HEK293T (cell line): ENCODE results near the gene RNGTT.
A peak's percentile ranks its signal among the peaks of the same experiment; 100 is the strongest.
"Not testable (repeated sequence)": the region's sequence is repeated elsewhere in the genome, so short reads cannot be mapped to it uniquely, and the experiment has no call there.

Source experiments
- CTCF ChIA-PET: fragments of 350-600 bp; formaldehyde crosslinking; extraction: SDS; loops from one replicate; lab custom pipeline; 2021; ENCODE audit warnings: antibody characterized with exemption, inconsistent platforms; lab: Yijun Ruan, JAX
- POLR2A ChIA-PET: fragments of 350-600 bp; formaldehyde crosslinking; extraction: SDS; loops from one replicate; lab custom pipeline; 2020; ENCODE audit warnings: antibody characterized with exemption, inconsistent platforms; lab: Yijun Ruan, JAX
- DNase-seq: peaks from one replicate; pipeline ENCODE4 v3.0.0; 2012; ENCODE audit warnings: mixed read lengths; ENCODE audit errors: extremely low spot score
- ARNT ChIP-seq: fragments of 450-650 bp; IDR thresholded peaks from 2 replicates; pipeline ENCODE4 v1.6.1; 2017; ENCODE audit warnings: mild to moderate bottlenecking
- BHLHE40 ChIP-seq: fragments of 450-650 bp; IDR thresholded peaks from 2 replicates; pipeline ENCODE4 v1.6.1; 2016; ENCODE audit warnings: mild to moderate bottlenecking, moderate library complexity, borderline replicate concordance
- CTBP1 ChIP-seq: fragments of 450-650 bp; IDR thresholded peaks from 2 replicates; pipeline ENCODE4 v1.6.1; 2016; ENCODE audit warnings: borderline replicate concordance
- ELF4 ChIP-seq: fragments of 450-650 bp; IDR thresholded peaks from 2 replicates; pipeline ENCODE4 v1.6.1; 2017; ENCODE audit warnings: antibody characterized with exemption
- FOXA1 ChIP-seq: fragments of 450-650 bp; IDR thresholded peaks from 2 replicates; pipeline ENCODE4 v1.6.1; 2016; ENCODE audit warnings: mild to moderate bottlenecking
- FOXK2 ChIP-seq: fragments of 450-650 bp; IDR thresholded peaks from 2 replicates; pipeline ENCODE4 v1.6.1; 2016; ENCODE audit warnings: mild to moderate bottlenecking
- FOXM1 ChIP-seq: fragments of 450-650 bp; IDR thresholded peaks from 2 replicates; pipeline ENCODE4 v1.6.1; 2017; ENCODE audit warnings: mild to moderate bottlenecking, borderline replicate concordance
- HDGF ChIP-seq: fragments of 450-650 bp; IDR thresholded peaks from 2 replicates; pipeline ENCODE4 v1.6.1; 2017; ENCODE audit warnings: antibody characterized with exemption, borderline replicate concordance
- L3MBTL2 ChIP-seq: fragments of 450-650 bp; conservative IDR thresholded peaks from 2 replicates; pipeline ENCODE4 v1.6.1; 2016; ENCODE audit warnings: mild to moderate bottlenecking
- LEF1 ChIP-seq: fragments of 450-650 bp; IDR thresholded peaks from 2 replicates; pipeline ENCODE4 v1.6.1; 2017; ENCODE audit warnings: mild to moderate bottlenecking, borderline replicate concordance
- NFRKB ChIP-seq: fragments of 450-650 bp; IDR thresholded peaks from 2 replicates; pipeline ENCODE4 v1.6.1; 2016; ENCODE audit warnings: mild to moderate bottlenecking, moderate library complexity
- PKNOX1 ChIP-seq: fragments of 450-650 bp; IDR thresholded peaks from 2 replicates; pipeline ENCODE4 v1.6.1; 2016
- SP1 ChIP-seq: fragments of 450-650 bp; IDR thresholded peaks from 2 replicates; pipeline ENCODE4 v1.6.1; 2017
- SUZ12 ChIP-seq: fragments of 450-650 bp; IDR thresholded peaks from 2 replicates; pipeline ENCODE4 v1.6.1; 2016; ENCODE audit warnings: mild to moderate bottlenecking
- TARDBP ChIP-seq: fragments of 450-650 bp; IDR thresholded peaks from 2 replicates; pipeline ENCODE4 v1.6.1; 2016
- ZNF384 ChIP-seq: fragments of 450-650 bp; IDR thresholded peaks from 2 replicates; pipeline ENCODE4 v1.6.1; 2016

The RNGTT gene

GRCh38 chr6:88989215-88989614 is 25.8 kb upstream of the RNGTT start:
- CTCF ChIA-PET = no interaction called here
- POLR2A ChIA-PET = interaction anchor here (1.2 kb wide), 2 partner anchors 10 to 91 kb away, joined by 4 read pairs; partner anchors contain the start of gene PNRC1
- no peak for DNase-seq
- TF ChIP-seq ZNF384 = no peak

- POLR2A ChIA-PET = interaction anchor here (1.0 to 1.3 kb wide), 2 partner anchors 93 to 94 kb away, joined by 3 to 4 read pairs; partner anchors contain the start of gene PNRC1
- TF ChIP-seq ZNF384 = no peak
- TF ChIP-seq L3MBTL2 = no peak
- no peak for TF ChIP-seq SUZ12
- no peak for TF ChIP-seq BHLHE40
- TF ChIP-seq HDGF = no peak
- no peak for TF ChIP-seq PKNOX1
- CTCF ChIA-PET = no interaction called here
- DNase-seq = no peak
Observed at GRCh38 chr6:88987922-88988321, 24.5 kb upstream of the RNGTT start.

- ChIA-PET CTCF (no interaction called here), POLR2A (interaction anchor here (0.9 kb wide), 1 partner anchor 95 kb away, joined by 3 read pairs; the partner anchor contains the start of gene PNRC1)
- no peak for DNase-seq
- TF ChIP-seq NFRKB = no peak
- no peak for TF ChIP-seq SUZ12
- TF ChIP-seq FOXM1 = no peak
- no peak for TF ChIP-seq TARDBP
- no peak for TF ChIP-seq ARNT
- TF ChIP-seq LEF1 = no peak
- TF ChIP-seq FOXA1 = no peak
- TF ChIP-seq ZNF384 = no peak
- TF ChIP-seq PKNOX1 = no peak
- no peak for TF ChIP-seq CTBP1
- TF ChIP-seq SP1 = no peak
- TF ChIP-seq HDGF = no peak
- TF ChIP-seq L3MBTL2 = no peak
- TF ChIP-seq FOXK2 = no peak
- no peak for TF ChIP-seq ELF4
- TF ChIP-seq BHLHE40 = no peak
Observed at GRCh38 chr6:88985901-88986300, 22.5 kb upstream of the RNGTT start.

GRCh38 chr6:88984606-88985005 is 21.2 kb upstream of the RNGTT start:
- TF ChIP-seq ELF4 (no peak), FOXK2 (no peak), NFRKB (no peak)
- CTCF ChIA-PET = interaction anchor here (0.9 to 2.7 kb wide), 2 partner anchors 96 to 257 kb away, joined by 3 to 14 read pairs; partner anchors contain the start of gene PNRC1
- DNase-seq = no peak
- POLR2A ChIA-PET = interaction anchor here (1.7 kb wide), 1 partner anchor 96 kb away, joined by 5 read pairs; the partner anchor contains the start of gene PNRC1

GRCh38 chr6:88984152-88984551 is 20.7 kb upstream of the RNGTT start:
- CTCF ChIA-PET = interaction anchor here (0.6 to 2.7 kb wide), 13 partner anchors 18 to 1324 kb away, joined by 3 to 20 read pairs (median 4); partner anchors contain the start of gene PNRC1
- no peak for DNase-seq
- TF ChIP-seq LEF1 (no peak), ARNT (no peak), BHLHE40 (no peak), L3MBTL2 (no peak), FOXM1 (no peak), NFRKB (no peak), FOXK2 (no peak)
- POLR2A ChIA-PET = interaction anchor here (1.7 to 2.1 kb wide), 2 partner anchors 96 to 98 kb away, joined by 5 to 13 read pairs; partner anchors contain the start of gene PNRC1

- peak; percentile 54 for DNase-seq
- CTCF ChIA-PET = interaction anchor here (0.6 to 2.7 kb wide), 24 partner anchors 11 to 1324 kb away, joined by 3 to 20 read pairs (median 4); partner anchors contain the start of genes PM20D2, PNRC1 and RNGTT
- POLR2A ChIA-PET = interaction anchor here (0.6 to 2.1 kb wide), 3 partner anchors 97 to 177 kb away, joined by 3 to 13 read pairs (median 5); partner anchors contain the start of gene PNRC1
- no peak for TF ChIP-seq FOXA1
- TF ChIP-seq TARDBP = no peak
- TF ChIP-seq LEF1 = no peak
- no peak for TF ChIP-seq SUZ12
- TF ChIP-seq FOXM1 = no peak
- no peak for TF ChIP-seq ZNF384
- no peak for TF ChIP-seq NFRKB
- TF ChIP-seq HDGF = no peak
- TF ChIP-seq FOXK2 = no peak
- no peak for TF ChIP-seq BHLHE40
- TF ChIP-seq L3MBTL2 = no peak
- TF ChIP-seq ARNT = no peak
- no peak for TF ChIP-seq PKNOX1
- no peak for TF ChIP-seq ELF4
- TF ChIP-seq SP1 = no peak
- no peak for TF ChIP-seq CTBP1
Observed at GRCh38 chr6:88983532-88983931, 20.1 kb upstream of the RNGTT start.

- DNase-seq = not testable (repeated sequence)
- CTCF ChIA-PET = interaction anchor here (0.7 to 2.7 kb wide), 28 partner anchors 11 to 837 kb away, joined by 3 to 20 read pairs (median 4); partner anchors contain the start of genes PM20D2, PNRC1 and RNGTT
- POLR2A ChIA-PET = interaction anchor here (0.6 to 2.1 kb wide), 5 partner anchors 16 to 177 kb away, joined by 3 to 13 read pairs (median 4); partner anchors contain the start of genes PM20D2 and PNRC1
Observed at GRCh38 chr6:88983129-88983528, 19.7 kb upstream of the RNGTT start.
